ENCODE results near the gene TSPAN10. TPM values are rescaled to one million over a fixed set of nuclear protein-coding genes. Genes with fewer than 3 reads are reported as not detected.

Gene TSPAN10
- total and polyA plus RNA-seq, 9 of the 15 experiments (the other 6 are each of a cell fraction or from before 2014, with no cell fraction given): 0.05 to 0.31 (median 0.13) TPM; not detected in 1

DNA sequence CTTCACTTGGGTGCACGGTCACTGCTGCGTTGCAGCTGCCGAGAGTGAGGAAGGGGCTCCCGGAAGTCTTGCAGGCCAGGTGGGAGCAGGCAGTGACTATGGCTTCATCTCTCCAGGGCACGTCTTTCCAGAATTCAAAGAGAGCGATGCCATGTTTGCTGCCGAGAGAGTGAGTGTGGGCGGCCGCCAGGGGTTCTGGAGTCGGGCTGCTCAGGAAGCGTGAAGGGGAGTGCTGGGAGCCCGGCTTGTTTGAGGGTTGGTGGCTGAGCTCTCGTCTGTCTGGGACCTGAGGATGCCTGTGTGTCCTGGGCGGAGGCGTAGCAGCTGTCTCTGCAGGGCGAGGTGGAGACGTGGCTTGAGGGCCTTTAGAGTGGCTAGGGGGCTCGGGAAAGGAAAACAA lies 53.1 kb downstream of the TSPAN10 start (continued):
- TF ChIP-seq MYC (IDR thresholded peaks at IDR 0.05; ENCODE audit: low read depth, low read length) (no peak), MYC (CRISPR knock-in tag; IDR thresholded peaks at IDR 0.05; ENCODE audit: borderline replicate concordance, low read depth) (no peak), SRF (CRISPR knock-in tag; IDR thresholded peaks at IDR 0.05) (no peak), MTA3 (IDR thresholded peaks at IDR 0.05; ENCODE audit: borderline replicate concordance) (no peak)

DNA sequence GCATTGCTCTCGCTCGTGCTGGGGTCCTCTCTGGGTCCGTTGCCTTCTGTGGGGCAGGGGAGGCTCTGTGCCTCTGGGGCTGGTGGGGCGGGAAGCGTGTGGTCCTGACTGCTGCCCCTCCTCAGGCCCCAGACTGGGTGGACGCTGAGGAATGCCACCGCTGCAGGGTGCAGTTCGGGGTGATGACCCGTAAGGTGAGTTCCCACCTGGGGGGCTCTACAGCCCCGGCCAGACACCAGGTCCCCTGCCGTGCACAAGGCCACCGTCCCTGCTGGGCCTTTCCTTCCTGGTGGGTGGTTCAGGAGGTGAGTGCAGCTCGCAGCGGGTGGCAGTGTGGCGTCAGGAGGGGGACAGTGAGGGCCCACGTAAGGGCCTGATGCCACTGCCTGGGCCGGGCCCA lies 53.6 kb downstream of the TSPAN10 start:
- Histone ChIP-seq H3K27me3 (ENCODE audit: control insufficient read depth in 2 of 2, insufficient read depth in 2 of 2, low read length in 2 of 2) (no peaks in the 10 kb centered on the region), H3K4me3 (no peak overlapping the region), H4K20me1 (replicated peaks; ENCODE audit: control insufficient read depth, insufficient read depth, low read length) (peaks cover 10% of the 10 kb centered on the region; the same call in 1 of the 2 replicates), H3K9me1 (ENCODE audit: control insufficient read depth, insufficient read depth, low read length) (peaks cover 5% of the 10 kb centered on the region), H3K36me3 (ENCODE audit: control insufficient read depth, insufficient read depth, low read length) (peaks cover 100% of the 10 kb centered on the region; the same call in 2 of the 3 replicates), H3K4me2 (ENCODE audit: insufficient read depth, low read length) (no peak overlapping the region), H3K27ac (ENCODE audit: extremely low read depth, low read depth, low read length) (no peak overlapping the region), H3K79me2 (ENCODE audit: control insufficient read depth, insufficient read depth, low read length) (peaks cover 17% of the 10 kb centered on the region), H2AFZ (ENCODE audit: low read depth, low read length) (no peak overlapping the region), H3K4me1 (replicated peaks in 1 of 2; ENCODE audit: control insufficient read depth in 2 of 2, insufficient read depth in 2 of 2, low read length in 2 of 2) (peaks cover 1 to 68% of the 10 kb centered on the region in 2 experiments; a peak in 4 of 5 replicates), H3K9ac (ENCODE audit: insufficient read depth in 1 of 2, low read depth in 2 of 2, low read length in 2 of 2) (no peak overlapping the region; a peak in 1 of 4 replicates), H3K9me3 (replicated peaks; ENCODE audit: control insufficient read depth, insufficient read depth, low read depth, low read length) (no peaks in the 10 kb centered on the region)
- TF ChIP-seq NRF1 (conservative IDR thresholded peaks at IDR 0.05 in 1 of 2, IDR thresholded peaks at IDR 0.05 in 1 of 2) (no peak), BRD9 (IDR thresholded peaks at IDR 0.05; ENCODE audit: low read depth, partially characterized antibody) (no peak), DDX20 (tag; IDR thresholded peaks at IDR 0.05; ENCODE audit: low read depth) (no peak), U2AF1 (optimal IDR thresholded peaks at IDR 0.05; ENCODE audit: low read depth, low read length) (no peak), THRAP3 (IDR thresholded peaks at IDR 0.05; ENCODE audit: borderline replicate concordance) (no peak), RBFOX2 (IDR thresholded peaks at IDR 0.05; ENCODE audit: low read depth, low read length) (0 out of 2 replicates have a peak, but pooled peaks have one; percentile 15), ZNF232 (CRISPR knock-in tag; IDR thresholded peaks at IDR 0.05) (no peak), SAFB2 (IDR thresholded peaks at IDR 0.05; ENCODE audit: borderline replicate concordance, low read depth, low read length, severe bottlenecking) (no peak), MIER1 (IDR thresholded peaks at IDR 0.05; ENCODE audit: low read depth) (no peak), DACH1 (IDR thresholded peaks at IDR 0.05; ENCODE audit: partially characterized antibody) (no peak), NFE2L1 (tag; IDR thresholded peaks at IDR 0.05; ENCODE audit: borderline replicate concordance, low read depth) (no peak), SRSF3 (IDR thresholded peaks at IDR 0.05; ENCODE audit: insufficient read depth, low read length) (no peak), GTF2E2 (tag; IDR thresholded peaks at IDR 0.05) (no peak), SETDB1 (IDR thresholded peaks at IDR 0.05; ENCODE audit: low read length) (no peak), SMARCB1 (IDR thresholded peaks at IDR 0.05; ENCODE audit: insufficient read length, low read depth) (no peak), POLR2G (IDR thresholded peaks at IDR 0.05; ENCODE audit: low read depth, low read length) (peak; percentile 43; the same call in 1 of the 2 replicates), PTRF (tag; IDR thresholded peaks at IDR 0.05) (no peak)
- TF ChIP-seq, protein P1, sequence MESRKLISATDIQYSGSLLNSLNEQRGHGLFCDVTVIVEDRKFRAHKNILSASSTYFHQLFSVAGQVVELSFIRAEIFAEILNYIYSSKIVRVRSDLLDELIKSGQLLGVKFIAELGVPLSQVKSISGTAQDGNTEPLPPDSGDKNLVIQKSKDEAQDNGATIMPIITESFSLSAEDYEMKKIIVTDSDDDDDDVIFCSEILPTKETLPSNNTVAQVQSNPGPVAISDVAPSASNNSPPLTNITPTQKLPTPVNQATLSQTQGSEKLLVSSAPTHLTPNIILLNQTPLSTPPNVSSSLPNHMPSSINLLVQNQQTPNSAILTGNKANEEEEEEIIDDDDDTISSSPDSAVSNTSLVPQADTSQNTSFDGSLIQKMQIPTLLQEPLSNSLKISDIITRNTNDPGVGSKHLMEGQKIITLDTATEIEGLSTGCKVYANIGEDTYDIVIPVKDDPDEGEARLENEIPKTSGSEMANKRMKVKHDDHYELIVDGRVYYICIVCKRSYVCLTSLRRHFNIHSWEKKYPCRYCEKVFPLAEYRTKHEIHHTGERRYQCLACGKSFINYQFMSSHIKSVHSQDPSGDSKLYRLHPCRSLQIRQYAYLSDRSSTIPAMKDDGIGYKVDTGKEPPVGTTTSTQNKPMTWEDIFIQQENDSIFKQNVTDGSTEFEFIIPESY (CRISPR knock-in tag; IDR thresholded peaks at IDR 0.05): no peak
- ATAC-seq (no peak), DNase-seq (ENCODE audit: extremely low read depth in 1 of 4, low spot score in 3 of 4) (no peak), FAIRE-seq (no peak)
- ChIA-PET POLR2A (interaction anchor here (1.2 to 4.7 kb wide), 3 partner anchors 10 to 169 kb away, joined by 3 to 41 read pairs (median 5); partner anchors contain the start of gene MRPL12), CTCF (ENCODE audit: low intra/inter-chr PET ratio) (no interaction called here)
- no TSS peak for BruUV-seq (replicated peaks)
- intact Hi-C loops (cut with micrococcal nuclease): no loop called here
- in situ Hi-C loops (cut with MboI): no loop called here
- 95% methylated on average over 13 of the region's 17 CpGs for WGBS (ENCODE audit: insufficient coverage, low coverage, missing lambda C conversion rate)
